ENCODE results near the gene GPR3. TPM values are rescaled to one million over a fixed set of nuclear protein-coding genes. Genes with fewer than 3 reads are reported as not detected.

Gene GPR3
- total and polyA plus RNA-seq, 2 of the 8 experiments (the other 6 are each of a cell fraction or from before 2014, with no cell fraction given): 9.9 to 26.5 TPM

- H3K4me1 ChIP-seq (replicated peaks in 1 of 4; ENCODE audit: control insufficient read depth in 3 of 4, insufficient read depth in 4 of 4, low read length in 3 of 4): peaks cover 5 to 8% (median 6%) of the 10 kb centered on the region in 4 experiments; a peak in 5 of 7 replicates
- H2BK15ac ChIP-seq (ENCODE audit: low read length): no peak overlapping the region
- H3K79me1 ChIP-seq (ENCODE audit: low read depth, low read length): no peaks in the 10 kb centered on the region; the same call in 1 of the 2 replicates
- no peak overlapping the region for H3K56ac ChIP-seq (replicated peaks; ENCODE audit: insufficient read length, low read depth, low read length)
- H2BK5ac ChIP-seq (ENCODE audit: low read depth, low read length): no peak overlapping the region
- no peak overlapping the region for H3K9ac ChIP-seq (replicated peaks in 1 of 4; ENCODE audit: extremely low read depth in 1 of 4, low read depth in 3 of 4, low read length in 3 of 4)
- WGBS, 2 experiments (ENCODE audit: extremely low coverage in 1 of 2, insufficient coverage in 1 of 2, insufficient read length in 1 of 2, insufficient replicate concordance in 2 of 2, low coverage in 1 of 2, low lambda C conversion rate in 2 of 2, missing lambda C conversion rate in 1 of 2): 80% methylated on average over 1 of the region's 1 CpG; no CpG with 5 or more reads in 1 of the 2 experiments
- no peak overlapping the region for H3K23ac ChIP-seq (ENCODE audit: insufficient read length)
- H3K4me3 ChIP-seq (ENCODE audit: extremely low read depth in 1 of 4, insufficient read depth in 2 of 4, low read depth in 3 of 4, low read length in 4 of 4): no peak overlapping the region
- POLR2A ChIA-PET (ENCODE audit: partially characterized antibody): interaction anchor here (0.6 to 1.4 kb wide), 4 partner anchors 8 to 72 kb away, joined by 3 to 4 read pairs (median 3); no protein-coding TSS in a partner anchor
- H3K14ac ChIP-seq (ENCODE audit: insufficient read length): no peak overlapping the region
- no peak overlapping the region for H2AK5ac ChIP-seq (ENCODE audit: low read depth, low read length)
- no peak overlapping the region for H2BK20ac ChIP-seq (ENCODE audit: low read length)
- no peak overlapping the region for H3K4ac ChIP-seq (replicated peaks; ENCODE audit: insufficient read length, low read depth, low read length)
- no peak overlapping the region for H4K5ac ChIP-seq (ENCODE audit: insufficient read length, low read depth, low read length)
- H4K8ac ChIP-seq (ENCODE audit: extremely low read depth, insufficient read depth, low read length): no peak overlapping the region
- H3K79me2 ChIP-seq (ENCODE audit: control insufficient read depth in 1 of 2, insufficient read depth in 2 of 2, low read length in 2 of 2): no peaks in the 10 kb centered on the region; a peak in 1 of 4 replicates
- no peak overlapping the region for H3K27ac ChIP-seq (ENCODE audit: low read depth, low read length)
- H2BK120ac ChIP-seq (replicated peaks; ENCODE audit: low read depth, low read length): no peak overlapping the region
- H3K23me2 ChIP-seq (ENCODE audit: low read depth, low read length): no peaks in the 10 kb centered on the region
- FAIRE-seq (no peak), DNase-seq (ENCODE audit: low read depth in 1 of 2, low spot score in 2 of 2) (no peak)
- H4K20me1 ChIP-seq (replicated peaks in 1 of 2; ENCODE audit: control insufficient read depth in 1 of 2, insufficient read depth in 2 of 2, low read length in 2 of 2): peaks cover 0 to 2% of the 10 kb centered on the region in 2 experiments
- no peak overlapping the region for H2AFZ ChIP-seq (ENCODE audit: low read length)
- H3K9me3 ChIP-seq (ENCODE audit: insufficient read depth in 2 of 2, low read depth in 1 of 2, low read length in 1 of 2): no peaks in the 10 kb centered on the region
- H3K36me3 ChIP-seq (ENCODE audit: control insufficient read depth in 2 of 4, insufficient read depth in 4 of 4, low read length in 3 of 4): peaks cover 29 to 66% (median 54%) of the 10 kb centered on the region in 4 experiments
- no peak overlapping the region for H2BK12ac ChIP-seq (ENCODE audit: low read depth, low read length)
- H3K27me3 ChIP-seq (replicated peaks in 1 of 4; ENCODE audit: control insufficient read depth in 3 of 4, extremely low read depth in 1 of 4, insufficient read depth in 3 of 4, low read length in 3 of 4): no peaks in the 10 kb centered on the region
- no peak overlapping the region for H4K91ac ChIP-seq (replicated peaks; ENCODE audit: insufficient read length, low read length)
- no peak overlapping the region for H3K4me2 ChIP-seq (ENCODE audit: insufficient read depth in 1 of 2, low read depth in 2 of 2, low read length in 2 of 2)
- CTCF ChIA-PET (ENCODE audit: partially characterized antibody): interaction anchor here (0.9 to 37.8 kb wide), 20 partner anchors 7 to 249 kb away, joined by 3 to 863 read pairs (median 4); partner anchors contain the start of gene AHDC1
- H3K18ac ChIP-seq (ENCODE audit: extremely low read depth, low read length): no peak overlapping the region
- no peak for TF ChIP-seq CBX8 (IDR thresholded peaks at IDR 0.05; ENCODE audit: borderline replicate concordance, low read depth, low read length)
- no peak for TF ChIP-seq NANOG (IDR thresholded peaks at IDR 0.05; ENCODE audit: insufficient read depth, low read depth, low read length, poor library complexity, severe bottlenecking)
- no peak for TF ChIP-seq KDM1A (IDR thresholded peaks at IDR 0.05; ENCODE audit: borderline replicate concordance, low read length)
- no peak for TF ChIP-seq TAF7 (optimal IDR thresholded peaks at IDR 0.05; ENCODE audit: borderline replicate concordance, low read depth, low read length)
These were observed 21.7 kb downstream of the GPR3 start for GRCh38 chr1:27414091-27414490.

All from H1 (cell line).